NCI-H146 (cell line): ENCODE measurements around the gene PLXNC1.

ENCODE experiments used
- DNase-seq: peaks from one replicate; lab custom pipeline; 2025; lab: John Stamatoyannopoulos, UW

The PLXNC1 gene

DNA sequence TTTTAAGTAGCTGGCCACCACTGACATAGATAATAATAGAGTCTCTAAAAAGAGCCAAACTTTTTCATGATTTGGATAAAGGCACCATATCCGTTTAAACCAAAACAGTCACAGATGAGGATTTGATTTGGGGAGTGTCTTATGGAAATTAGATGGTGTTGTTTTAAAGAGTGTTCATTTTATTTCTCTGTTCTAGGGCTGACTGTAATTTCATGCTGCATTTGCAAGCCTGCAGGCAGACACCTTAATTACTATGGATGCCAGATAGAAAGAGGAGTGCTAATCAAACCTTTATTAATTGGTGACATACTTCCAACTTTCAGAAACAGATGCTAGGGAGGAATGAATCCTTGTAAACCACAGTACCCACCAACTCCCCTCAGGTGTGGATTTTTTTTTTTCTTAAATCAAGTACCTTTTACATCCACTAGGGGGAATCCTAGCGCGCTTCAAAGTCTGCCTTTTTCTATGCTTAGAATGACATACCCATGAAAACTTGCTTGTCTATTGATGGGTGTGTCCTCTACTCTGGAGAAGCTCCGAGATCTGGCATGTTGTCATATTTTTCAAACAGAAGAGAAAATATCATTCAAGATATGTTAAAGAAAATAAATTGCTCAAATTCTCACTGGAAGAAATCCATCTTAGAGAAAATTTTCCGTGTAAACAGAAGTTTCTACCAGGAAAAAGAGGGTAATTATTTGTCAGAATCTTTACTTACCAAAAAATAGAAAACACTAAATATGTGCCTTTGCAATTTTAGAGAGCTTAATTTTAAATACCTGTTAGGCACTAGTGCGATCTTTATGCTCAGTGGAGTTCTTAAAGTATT lies 14.2 kb upstream of the PLXNC1 start:
- peak; percentile 27 for DNase-seq

DNA sequence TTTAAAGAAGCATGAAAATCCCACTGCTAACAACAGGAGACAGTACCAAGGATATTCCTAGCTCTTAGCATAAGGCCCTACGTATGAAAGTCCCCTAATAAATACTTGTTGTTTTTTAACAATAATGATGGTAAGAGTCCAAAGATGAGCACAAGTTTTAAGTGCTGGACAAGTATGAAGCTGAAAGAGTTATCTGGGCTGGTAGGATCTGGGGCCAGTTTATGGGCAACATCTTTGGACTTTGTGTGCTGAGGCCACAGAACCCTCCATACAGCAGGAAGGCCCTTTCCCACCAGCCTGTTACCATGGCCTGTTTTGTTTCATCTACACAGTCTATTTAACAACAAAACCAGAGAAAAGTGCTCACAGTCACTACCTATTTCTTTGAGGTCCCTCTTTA lies 12.5 kb upstream of the PLXNC1 start:
- DNase-seq: no peak

DNA sequence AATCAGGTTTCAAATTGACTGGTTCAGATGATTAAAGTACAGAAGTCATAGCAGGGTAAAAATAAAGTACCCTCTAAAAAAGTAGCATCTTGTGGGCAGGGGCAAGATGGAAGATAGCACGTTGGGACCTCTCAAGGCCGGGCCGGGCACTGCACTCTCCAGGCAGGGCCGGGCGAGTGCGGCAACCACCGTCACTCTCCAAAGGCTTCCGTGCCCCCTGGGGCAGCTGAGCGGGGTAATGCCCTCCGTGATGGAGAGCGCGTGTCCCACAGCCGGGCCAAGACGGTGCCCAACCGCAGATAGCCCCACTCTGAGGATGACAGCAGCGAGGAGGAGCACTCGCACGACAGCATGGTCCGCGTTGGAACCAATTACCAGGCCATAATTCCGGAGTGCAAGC lies 8.6 kb upstream of the PLXNC1 start:
- no peak for DNase-seq

- DNase-seq: no peak
These were observed 7.8 kb upstream of the PLXNC1 start for GRCh38 chr12:94140556-94140955.

- no peak for DNase-seq
These were observed 7.2 kb upstream of the PLXNC1 start for GRCh38 chr12:94141004-94141764.

GRCh38 chr12:94141892-94142291 lies 6.5 kb upstream of the PLXNC1 start:
- no peak for DNase-seq

- DNase-seq: no peak
These were observed 4.9 kb upstream of the PLXNC1 start for GRCh38 chr12:94143438-94143837.

DNA sequence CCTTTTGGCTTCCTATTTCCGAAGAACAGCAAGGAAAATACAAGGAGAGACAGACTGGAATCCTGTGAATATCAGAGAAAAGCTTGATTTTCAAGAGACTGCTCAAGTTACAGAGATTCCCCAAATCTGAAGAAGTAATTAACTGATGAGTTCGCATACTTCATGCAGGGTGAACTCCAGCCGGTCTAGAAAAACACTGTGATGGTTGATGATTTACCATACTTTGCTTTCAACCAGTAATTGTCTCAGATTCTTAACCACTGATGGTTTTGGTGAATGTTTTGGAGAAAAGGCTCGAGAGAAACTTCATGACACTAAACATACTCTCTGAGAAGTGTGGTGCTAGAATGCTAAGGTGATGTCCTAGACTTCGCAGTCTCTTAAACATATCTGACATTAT lies 4.4 kb upstream of the PLXNC1 start:
- DNase-seq: no peak

- no peak for DNase-seq
These were observed 3.6 kb upstream of the PLXNC1 start for GRCh38 chr12:94144781-94145180.

- no peak for DNase-seq
These were observed 3.0 kb upstream of the PLXNC1 start for GRCh38 chr12:94145191-94145983.

DNA sequence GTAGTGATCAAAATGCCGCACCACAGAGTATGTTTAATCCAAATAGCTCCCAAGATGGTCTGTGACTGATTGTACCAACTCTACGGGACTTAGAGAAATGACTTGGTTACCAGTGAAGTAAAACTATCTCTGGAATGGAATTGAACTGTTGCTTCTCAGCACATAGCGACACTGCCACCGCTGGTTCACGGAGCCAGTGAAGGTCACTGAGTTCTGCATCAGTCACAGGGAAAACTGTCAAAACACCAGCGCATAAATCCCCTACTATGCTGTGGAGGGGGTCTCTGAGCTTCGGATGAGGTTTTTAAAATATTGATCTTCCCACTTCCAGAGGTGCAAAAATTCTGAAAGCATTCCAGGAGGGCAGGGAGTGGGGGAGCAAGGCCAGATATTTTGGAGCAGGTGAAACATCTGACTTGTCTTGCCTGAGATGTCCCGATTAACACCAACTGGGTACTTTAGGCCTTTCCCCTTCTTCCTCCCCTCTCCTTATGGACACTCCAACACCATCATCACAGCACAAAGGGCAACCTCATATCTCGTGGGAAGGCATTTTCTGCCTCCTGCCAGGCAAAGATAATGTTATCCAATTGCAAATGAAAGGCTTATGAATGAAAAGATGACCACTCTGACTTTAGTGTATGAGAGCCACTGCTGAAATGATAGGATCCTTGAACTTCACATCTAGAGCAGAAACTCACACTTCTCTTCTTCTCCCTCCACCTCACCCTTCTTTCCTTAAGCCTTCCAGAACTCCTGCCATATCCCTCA lies 2.0 kb upstream of the PLXNC1 start:
- DNase-seq: no peak

DNA sequence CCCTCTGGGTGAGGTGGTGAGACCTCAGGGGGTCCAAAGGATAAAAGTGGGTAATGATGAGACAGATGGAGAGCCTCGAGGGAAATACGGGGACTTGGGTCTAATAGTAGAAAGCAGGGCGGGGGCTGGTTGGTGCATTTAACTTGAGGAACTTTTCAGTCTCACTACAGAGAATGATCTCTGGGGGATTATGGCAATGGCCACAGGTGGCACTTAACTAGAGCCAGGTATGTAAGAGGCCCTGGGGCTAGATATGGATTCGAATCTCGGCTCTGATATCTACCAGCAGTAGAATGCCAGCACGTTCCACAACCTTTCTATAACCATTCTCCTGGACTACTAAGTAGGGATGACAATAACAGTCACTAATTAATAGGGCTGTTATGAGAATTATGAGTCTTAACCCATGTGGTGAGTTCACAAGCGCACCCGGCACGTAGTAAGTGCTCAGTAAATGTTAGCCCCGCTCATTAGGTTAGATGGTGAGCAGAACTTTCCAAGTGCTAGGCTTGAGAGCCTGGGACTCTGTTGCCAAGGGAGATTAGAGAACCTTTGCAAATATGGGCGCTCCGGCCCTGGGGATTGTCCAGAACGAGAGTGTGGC lies 888 bp upstream of the PLXNC1 start:
- no peak for DNase-seq

GRCh38 chr12:94148739-94149118 lies 352 bp downstream of the PLXNC1 start:
- DNase-seq: peak; percentile 61

GRCh38 chr12:94149119-94149780 lies 873 bp downstream of the PLXNC1 start:
- peak; percentile 50 for DNase-seq

- DNase-seq: peak; percentile 10
These were observed 1.4 kb downstream of the PLXNC1 start for GRCh38 chr12:94149781-94150239.

DNA sequence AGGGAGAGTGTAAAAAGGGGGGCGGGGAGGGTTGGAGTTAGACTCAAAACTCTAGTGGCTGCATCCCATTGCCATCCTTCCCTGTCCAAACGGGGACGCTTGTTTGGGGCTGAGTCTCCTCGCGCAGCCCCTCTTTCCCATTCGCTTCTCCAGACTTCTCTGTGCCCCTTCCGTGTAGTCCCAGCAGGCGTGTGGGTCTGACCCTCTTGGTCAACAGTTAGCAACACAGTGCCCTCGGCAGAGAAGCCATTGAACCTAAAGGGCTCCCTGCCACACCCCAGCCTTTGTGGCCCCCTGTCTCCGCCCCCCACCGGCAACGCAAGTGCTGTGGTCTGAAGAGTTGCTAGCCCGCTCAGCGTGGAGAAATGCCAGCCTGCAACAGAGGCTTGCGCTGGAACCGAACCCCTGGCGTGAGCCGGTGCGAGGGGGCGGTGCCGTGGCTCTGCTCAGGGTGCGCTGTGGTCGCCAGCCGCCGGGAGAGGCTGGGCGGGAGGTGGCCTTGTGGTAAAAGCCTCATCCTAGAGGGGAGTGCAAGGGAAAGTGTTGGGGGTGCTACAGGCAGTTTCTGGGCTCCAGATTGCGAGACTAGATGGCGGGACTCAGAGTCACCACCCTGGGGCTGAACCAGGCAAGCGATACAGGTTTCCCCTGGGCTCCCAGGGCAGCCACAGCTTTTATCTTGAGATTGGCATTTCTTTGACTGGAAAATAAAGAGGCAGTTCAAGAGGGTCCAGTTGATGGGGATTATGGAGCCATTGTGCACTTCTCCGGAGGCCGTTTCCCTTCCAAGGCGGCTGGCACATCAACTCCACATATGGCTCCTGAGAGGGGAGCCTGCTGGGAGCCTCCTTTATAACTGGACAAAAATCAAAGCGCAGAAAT lies 2.1 kb downstream of the PLXNC1 start:
- peak; percentile 33 for DNase-seq

- no peak for DNase-seq
These were observed 3.2 kb downstream of the PLXNC1 start for GRCh38 chr12:94151582-94151981.

DNA sequence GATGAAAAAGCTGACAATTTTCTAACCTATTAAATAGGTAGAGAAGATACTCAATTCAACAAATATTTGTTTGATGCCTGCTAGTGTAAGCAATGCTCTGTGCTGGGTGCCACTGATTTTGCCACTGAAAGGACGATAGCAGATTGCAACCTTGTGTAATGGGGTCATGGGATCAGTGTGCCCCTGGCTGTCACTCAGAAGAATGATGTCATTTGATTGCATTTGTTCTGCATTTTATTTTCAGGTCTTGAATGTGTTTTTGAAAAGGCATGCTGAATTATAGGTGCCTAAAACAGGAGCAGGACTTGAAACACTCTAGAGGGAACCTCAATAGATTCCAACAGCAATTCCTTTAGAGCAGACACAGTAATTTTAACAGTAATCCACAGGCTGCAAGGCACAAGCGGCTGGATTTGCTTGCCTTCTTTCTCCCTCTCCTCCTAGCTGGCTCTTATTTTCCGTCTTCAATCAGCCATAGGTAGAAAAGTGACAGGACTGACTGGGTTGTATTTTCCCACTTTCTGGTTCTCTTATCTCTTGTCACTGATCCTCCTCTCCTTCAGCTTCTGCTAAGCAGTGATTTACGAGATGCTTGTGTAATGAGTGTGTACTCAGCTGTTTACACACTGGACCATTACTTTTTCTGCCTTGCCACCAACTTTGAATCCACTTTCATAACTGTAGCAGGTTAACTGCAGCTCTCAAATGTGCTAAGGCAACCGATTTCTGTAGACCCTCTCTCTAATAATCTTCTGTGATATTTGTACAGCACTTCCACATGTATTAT lies 4.1 kb downstream of the PLXNC1 start:
- peak; percentile 27 for DNase-seq

- DNase-seq: peak; percentile 9
These were observed 8.8 kb downstream of the PLXNC1 start for GRCh38 chr12:94157181-94157580.
